Activated CD8-positive, alpha-beta memory T cell treated with anti-CD3 and anti-CD28 coated beads, Interleukin-2, amount 50 U/mL, for 4 hours (primary cell): ENCODE measurements around the gene CD300C.
A peak's percentile ranks its signal among the peaks of the same experiment; 100 is the strongest.
"Not testable (repeated sequence)": the region's sequence is repeated elsewhere in the genome, so short reads cannot be mapped to it uniquely, and the experiment has no call there.

ENCODE experiments used
- DNase-seq: peaks from one replicate; pipeline ENCODE4 v3.0.0-alpha.2; 2020

The CD300C gene

DNA sequence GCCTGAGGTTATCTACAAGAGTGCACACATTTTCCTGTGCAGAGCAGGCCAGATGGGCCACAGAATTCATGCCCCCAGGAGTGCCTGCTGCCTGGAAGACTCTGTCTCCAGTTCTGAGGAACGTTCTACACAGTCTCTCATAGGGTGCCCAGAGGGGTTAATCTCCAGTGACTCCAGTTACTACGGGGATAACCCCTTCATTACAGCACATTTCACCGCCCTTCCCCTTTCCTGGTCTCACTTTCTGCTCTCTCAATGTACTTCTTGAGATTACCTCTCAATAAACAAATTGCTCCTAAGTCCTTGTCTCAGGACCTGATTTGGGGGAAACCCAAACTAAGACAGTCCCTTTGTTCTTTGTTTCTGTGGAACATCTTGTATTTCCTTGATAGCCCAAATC, 15.7 kb upstream of the CD300C start:
- DNase-seq = no peak

GRCh38 chr17:74558882-74559519, 13.1 kb upstream of the CD300C start:
- DNase-seq = no peak

GRCh38 chr17:74558402-74558801, 12.5 kb upstream of the CD300C start:
- not testable (repeated sequence) for DNase-seq

GRCh38 chr17:74555427-74555940, 9.6 kb upstream of the CD300C start:
- DNase-seq = no peak

DNA sequence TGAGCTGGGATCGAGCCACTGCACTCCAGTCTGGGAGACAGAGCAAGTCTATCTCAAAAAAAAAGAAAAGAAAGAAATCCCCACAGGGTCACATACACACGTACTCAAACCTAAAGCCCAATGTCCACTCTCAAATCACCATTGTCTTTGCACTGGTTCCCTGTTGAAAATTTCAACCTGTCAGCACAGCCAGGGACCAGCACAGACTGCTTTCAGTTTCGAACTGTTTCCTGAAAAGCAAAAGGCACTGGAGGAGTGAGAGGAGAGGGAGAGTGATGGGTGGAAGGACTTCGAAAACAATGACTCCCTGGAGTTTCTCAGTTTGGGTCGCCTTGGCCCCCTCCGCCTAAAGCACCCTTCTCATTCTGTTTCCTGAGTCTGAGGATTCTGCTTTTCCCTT, 9.0 kb upstream of the CD300C start:
- DNase-seq = no peak

GRCh38 chr17:74552037-74552436, 6.1 kb upstream of the CD300C start:
- no peak for DNase-seq

DNA sequence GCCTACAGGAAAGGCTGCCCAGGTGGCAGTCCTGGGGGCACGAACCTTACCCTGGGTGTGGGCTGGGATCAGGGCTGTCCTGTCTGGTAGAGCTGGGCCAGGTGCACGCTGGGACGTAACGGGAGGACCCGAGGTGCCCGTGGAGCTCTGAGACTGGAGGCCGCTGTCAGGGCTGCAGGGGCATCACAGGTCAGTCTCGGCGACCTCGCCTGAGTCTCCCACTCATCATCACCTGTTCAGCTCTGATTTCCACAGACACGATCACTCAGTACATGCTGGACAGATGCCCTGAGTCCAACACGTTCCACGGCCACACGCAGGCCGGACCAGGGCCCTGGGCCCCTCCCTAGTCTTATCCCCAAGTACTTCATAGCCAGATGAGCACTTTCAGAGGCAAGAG, 4.7 kb upstream of the CD300C start:
- no peak for DNase-seq

- DNase-seq = no peak
Observed at GRCh38 chr17:74549343-74549742, 3.4 kb upstream of the CD300C start.

DNA sequence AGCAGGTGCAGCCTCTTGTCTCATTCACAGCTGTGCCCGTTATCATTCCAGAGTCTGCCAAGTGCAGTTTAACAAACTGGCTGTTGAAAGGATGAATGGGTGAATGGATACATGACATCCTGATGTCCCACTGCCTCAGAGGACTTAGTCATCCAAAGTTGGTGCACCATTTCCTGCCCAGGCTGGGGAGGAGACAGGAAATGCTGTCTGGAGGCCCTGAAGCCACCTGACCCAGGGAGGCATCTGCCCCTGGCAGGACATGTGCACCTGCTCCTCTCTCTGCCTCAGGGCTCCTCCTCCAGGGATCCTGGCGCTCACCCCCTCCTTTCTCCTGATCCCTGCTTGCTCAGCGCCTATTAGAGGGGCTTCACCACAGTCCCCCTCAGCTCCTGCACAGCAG, 1.8 kb upstream of the CD300C start:
- DNase-seq = no peak

DNA sequence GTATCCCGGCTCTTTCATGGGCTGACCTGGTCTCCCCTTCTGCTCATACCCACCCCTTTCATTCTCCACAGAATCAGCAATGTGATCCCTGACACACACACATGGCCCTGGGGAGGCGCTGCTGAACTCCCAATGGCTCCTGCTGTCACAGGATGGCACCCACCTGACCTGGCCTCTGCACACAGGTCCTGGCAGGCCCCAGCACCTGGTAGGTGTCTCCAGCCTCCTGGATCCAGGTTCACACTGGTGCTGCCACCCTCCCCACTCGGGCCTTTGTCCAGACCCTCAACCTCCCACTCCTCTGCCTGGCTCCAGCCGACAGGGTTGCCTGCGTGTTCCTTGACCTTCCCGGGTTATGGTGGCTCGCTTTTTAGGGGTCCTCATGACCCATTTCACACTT, 1.3 kb upstream of the CD300C start:
- no peak for DNase-seq

- DNase-seq = no peak
Observed at GRCh38 chr17:74546586-74546985, 671 bp upstream of the CD300C start.

GRCh38 chr17:74544991-74545842, 698 bp downstream of the CD300C start:
- no peak for DNase-seq

DNA sequence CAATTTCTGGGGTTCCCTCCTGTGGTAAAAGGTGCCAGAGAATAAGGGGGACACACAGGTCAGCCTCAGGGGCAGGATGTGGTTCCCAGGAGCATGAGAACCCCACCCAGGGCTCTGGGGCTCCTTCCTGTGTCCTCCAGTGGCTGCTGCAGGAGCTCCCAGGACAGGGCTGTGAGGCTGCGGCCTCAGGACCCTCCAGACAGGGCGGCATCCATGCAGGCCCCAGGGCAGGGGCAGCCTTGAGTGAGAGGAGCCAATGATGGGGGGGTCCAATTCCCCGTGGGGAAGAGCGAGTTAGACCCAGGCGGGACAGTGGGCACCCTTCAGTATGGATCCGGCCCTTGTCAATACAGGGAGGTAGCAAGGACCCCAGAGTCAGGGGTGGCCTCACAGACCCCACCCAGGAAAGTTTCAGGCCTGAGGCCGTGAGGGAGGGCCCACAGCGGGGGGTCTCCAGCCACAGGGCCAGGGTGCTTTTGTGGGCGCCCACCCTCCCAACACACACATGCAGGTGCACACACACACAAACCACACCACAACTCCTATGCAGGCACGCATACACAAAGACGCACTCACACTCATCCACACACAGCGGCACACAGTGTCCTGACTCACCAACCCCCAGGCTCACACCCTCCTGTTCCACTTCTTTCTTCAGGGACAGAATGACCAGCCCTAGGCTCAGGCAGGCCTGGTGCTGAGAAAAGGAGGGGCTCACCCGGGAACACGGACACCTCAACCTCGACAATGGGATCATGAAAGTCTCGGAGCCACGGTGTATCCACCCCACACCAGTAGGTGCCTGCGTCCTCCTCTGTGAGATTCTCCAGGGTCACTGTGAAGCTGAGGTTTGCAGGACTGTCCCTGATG, 1.8 kb downstream of the CD300C start:
- DNase-seq = no peak

- no peak for DNase-seq
Observed at GRCh38 chr17:74543406-74543805, 2.5 kb downstream of the CD300C start.

- no peak for DNase-seq
Observed at GRCh38 chr17:74542727-74543383, 3.1 kb downstream of the CD300C start.

DNA sequence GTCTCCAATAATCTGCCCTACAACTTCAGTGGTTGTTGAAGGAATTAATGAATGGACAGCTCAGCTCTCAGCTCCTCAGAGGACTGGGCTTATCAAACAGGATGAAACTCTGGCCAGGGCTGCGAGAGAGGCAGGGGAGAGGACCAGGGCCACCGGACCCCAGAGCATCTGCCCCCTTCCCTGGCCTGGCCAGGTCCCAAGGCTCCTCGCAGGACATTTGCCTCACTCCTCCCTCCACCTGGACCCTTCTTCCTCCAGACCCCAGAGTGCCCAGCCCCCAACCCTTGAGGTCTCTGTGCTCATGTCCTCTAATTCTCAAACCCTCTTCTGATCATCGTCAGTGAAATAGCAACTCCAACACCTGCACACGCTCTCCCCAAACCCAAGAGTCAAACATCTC, 3.7 kb downstream of the CD300C start:
- DNase-seq = no peak

DNA sequence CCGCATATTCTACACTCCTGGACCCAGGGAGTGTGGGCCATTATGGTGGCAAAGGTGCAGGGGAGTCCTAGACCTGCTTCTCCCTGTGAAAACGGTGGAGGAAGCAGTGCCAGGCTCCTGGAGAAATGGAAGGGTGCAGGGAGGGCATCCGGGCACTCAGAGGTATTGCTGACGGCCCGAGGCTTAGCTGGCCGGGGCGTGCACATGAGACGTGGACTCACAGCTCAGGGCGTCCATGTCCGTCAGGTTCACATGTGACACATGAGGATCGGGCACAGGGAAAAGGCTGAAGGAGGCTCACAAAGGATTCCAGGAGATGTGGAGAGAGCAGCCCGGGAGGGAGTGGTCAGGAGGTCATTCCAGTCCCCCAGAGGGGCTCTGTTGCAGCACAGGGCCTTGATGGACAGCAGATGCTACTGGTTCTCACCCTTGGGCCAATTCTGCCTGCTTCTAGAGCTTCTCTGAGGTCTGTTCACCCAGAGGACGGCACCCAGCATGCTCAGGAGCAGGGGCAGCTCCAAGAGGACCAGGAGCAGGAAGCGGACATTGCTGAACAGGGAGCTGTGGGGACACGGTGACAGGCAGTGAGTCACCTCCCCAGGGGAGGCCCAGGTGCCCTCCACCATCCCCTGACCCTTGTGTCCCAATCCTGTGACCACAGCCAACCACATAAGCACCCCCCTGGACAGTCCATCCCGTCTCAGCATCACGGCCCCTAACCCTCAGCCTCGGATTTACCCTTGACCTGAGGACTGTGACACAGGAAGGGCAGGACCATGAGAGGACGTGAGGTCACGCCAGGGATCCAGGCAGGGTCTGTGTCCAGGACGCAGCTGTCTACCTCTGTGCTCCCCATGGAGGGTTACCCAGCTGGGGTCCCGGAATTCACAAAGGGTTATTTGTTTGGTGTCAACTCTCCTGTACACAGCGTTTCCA, 4.5 kb downstream of the CD300C start:
- DNase-seq = no peak

- DNase-seq = no peak
Observed at GRCh38 chr17:74539281-74539820, 6.6 kb downstream of the CD300C start.

GRCh38 chr17:74536890-74537289, 9.0 kb downstream of the CD300C start:
- DNase-seq = no peak

DNA sequence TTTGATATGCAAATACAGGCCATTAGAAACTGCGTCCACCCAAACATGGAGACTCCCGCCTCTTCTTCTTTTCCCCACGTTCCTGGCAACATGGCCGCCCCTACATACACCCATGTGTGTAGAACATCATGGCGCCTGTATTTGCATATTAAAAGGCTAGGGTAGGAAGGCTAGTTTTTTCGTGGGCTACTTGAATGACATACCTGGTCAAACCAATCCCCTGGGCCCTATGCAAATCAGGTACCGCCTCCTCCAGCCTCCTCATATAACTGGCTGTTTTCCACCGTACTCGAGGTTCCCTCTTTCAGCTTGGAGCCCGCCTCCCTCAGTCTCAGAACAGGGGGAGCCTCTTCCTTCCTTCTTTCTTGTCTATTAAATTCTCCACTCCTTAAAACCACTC, 13.8 kb downstream of the CD300C start:
- DNase-seq = peak; percentile 9

- peak; percentile 3 for DNase-seq
Observed at GRCh38 chr17:74531231-74531761, 14.6 kb downstream of the CD300C start, which contains the start of gene CD300LB. TSS of gene CD300LB (minus strand) at chr17:74531475. CDS start at chr17:74531350, 125 bp downstream.
